Activated CD8-positive, alpha-beta T cell treated with anti-CD3 and anti-CD28 coated beads for 36 hours (primary cell): ENCODE results near the gene GPR137. TPM values are rescaled to one million over a fixed set of nuclear protein-coding genes. Genes with fewer than 3 reads are reported as not detected.

Experiments used
- ATAC-seq: fragments of 200-7000 bp; cut with Tn5 transposase; one replicate; pipeline ENCODE4 v1.10.0; 2021; ENCODE audit warnings: mild to moderate bottlenecking, moderate library complexity
- CTCF ChIA-PET: fragments of 350-600 bp; sonication (Branson Sonifier 250); formaldehyde crosslinking; loops from one replicate; lab custom pipeline; 2021; ENCODE audit warnings: antibody characterized with exemption; lab: Charles Lee
- POLR2A ChIA-PET: fragments of 350-600 bp; sonication (Branson Sonifier 250); formaldehyde crosslinking; loops from one replicate; lab custom pipeline; 2021; ENCODE audit warnings: antibody characterized with exemption; lab: Charles Lee
- DNase-seq: peaks from one replicate; pipeline ENCODE4 v3.0.0-alpha.2; 2020
- H3K27ac Mint-ChIP-seq: one replicate; pipeline ENCODE4 v1.8.0; 2021; ENCODE audit warnings: mild to moderate bottlenecking, mixed read lengths
- H3K27me3 Mint-ChIP-seq: one replicate; pipeline ENCODE4 v1.8.0; 2021; ENCODE audit warnings: mixed read lengths
- H3K36me3 Mint-ChIP-seq: one replicate; pipeline ENCODE4 v1.8.0; 2021; ENCODE audit warnings: low read depth, mixed read lengths
- H3K4me1 Mint-ChIP-seq: one replicate; pipeline ENCODE4 v1.8.0; 2021; ENCODE audit warnings: low read depth, mixed read lengths
- H3K4me3 Mint-ChIP-seq: one replicate; pipeline ENCODE4 v1.8.0; 2021; ENCODE audit warnings: mild to moderate bottlenecking, moderate library complexity, mixed read lengths
- H3K9me3 Mint-ChIP-seq: one replicate; pipeline ENCODE4 v1.8.0; 2021; ENCODE audit warnings: mixed read lengths
- CTCF ChIP-seq: fragments of 200-600 bp; IDR thresholded peaks from one replicate; pipeline ENCODE4 v1.8.0; 2022; ENCODE audit warnings: antibody characterized with exemption, mild to moderate bottlenecking
- intact Hi-C: fragments of 100-400 bp; cut with micrococcal nuclease; formaldehyde crosslinking; loops from one replicate; pipeline ENCODE4 v1.10.0; 2022
- total RNA-seq, 2 experiments: library from RNA; stranded (reverse); gene quantifications; one replicate each; pipeline ENCODE4 v1.2.3, GENCODE V29; 2021

Gene GPR137
- total RNA-seq, 2 experiments from 2014 or later, result 23.7 to 28.5 TPM

GRCh38 chr11:64291262-64291751, 5.7 kb downstream of the GPR137 start, which contains the start of gene KCNK4:
Gene KCNK4, plus strand, starts transcription at chr11:64291302. Its CDS starts 1,717 bp downstream, at chr11:64293019.
- peak within 1 kb of the TSS; percentile 18 for H3K4me3 Mint-ChIP-seq
- no peaks in the 10 kb centered on the region for H3K9me3 Mint-ChIP-seq
- no peaks in the 10 kb centered on the region for H3K36me3 Mint-ChIP-seq
- peaks cover 10% of the 10 kb centered on the region for H3K4me1 Mint-ChIP-seq
- H3K27ac Mint-ChIP-seq, result no peak within 1 kb of the TSS
- peaks cover 41% of the 10 kb centered on the region for H3K27me3 Mint-ChIP-seq
- no peak for TF ChIP-seq CTCF
- POLR2A ChIA-PET, result interaction anchor here (1.6 kb wide), 2 partner anchors 26 to 40 kb away, joined by 5 read pairs; partner anchors contain the start of genes PRDX5 and TRMT112
- DNase-seq (no peak), ATAC-seq (no peak)
- CTCF ChIA-PET, result interaction anchor here (2.6 kb wide), 1 partner anchor 10 kb away, joined by 19 read pairs; the partner anchor contains the start of gene CATSPERZ
- intact Hi-C loops, result no loop called here

DNA sequence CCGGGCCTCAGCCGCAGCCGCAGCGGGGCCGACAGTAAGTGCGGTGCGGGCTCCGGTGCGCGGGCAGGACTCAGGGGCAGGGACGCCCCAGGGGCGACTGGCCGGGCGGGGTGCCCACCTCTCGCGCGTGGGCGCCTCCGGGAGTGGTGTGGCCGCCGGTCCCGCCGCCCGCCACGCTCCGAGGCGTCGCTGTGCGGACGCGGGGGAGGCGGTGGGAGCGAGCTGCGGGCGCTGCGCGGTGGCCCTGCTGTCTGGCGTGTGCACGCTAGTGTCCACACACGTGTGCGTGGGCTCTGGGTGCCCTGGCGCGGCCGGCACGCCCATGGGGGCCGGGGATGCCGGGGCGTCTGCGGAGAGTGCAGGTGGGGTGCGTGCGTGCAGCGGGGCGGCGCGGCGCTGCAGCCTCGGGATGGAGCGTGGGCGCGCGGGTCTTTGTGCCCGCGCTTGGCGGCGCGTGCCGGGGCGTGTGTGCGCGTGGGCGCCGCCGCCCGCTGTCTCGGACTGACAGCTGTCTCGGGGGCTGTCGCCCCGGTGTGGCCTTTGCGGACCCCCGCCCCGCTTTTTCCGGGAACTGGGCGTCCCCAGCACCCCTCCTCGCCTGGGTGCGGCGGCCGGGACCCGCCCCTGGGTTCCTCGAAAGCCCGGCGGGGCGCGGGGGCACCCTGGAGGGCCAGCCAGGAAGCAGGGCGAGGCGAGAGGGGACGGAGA, 6.3 kb downstream of the GPR137 start:
- ATAC-seq, result peak; percentile 58
- TF ChIP-seq CTCF, result no peak
- no peaks in the 10 kb centered on the region for H3K9me3 Mint-ChIP-seq
- no peaks in the 10 kb centered on the region for H3K36me3 Mint-ChIP-seq
- intact Hi-C loops, result no loop called here
- no peak for DNase-seq
- H3K27me3 Mint-ChIP-seq, result peaks cover 47% of the 10 kb centered on the region
- POLR2A ChIA-PET, result interaction anchor here (0.8 to 1.6 kb wide), 4 partner anchors 10 to 87 kb away, joined by 3 to 7 read pairs (median 5); partner anchors contain the start of genes PRDX5 and TRMT112
- H3K27ac Mint-ChIP-seq, result no peak overlapping the region
- CTCF ChIA-PET, result interaction anchor here (1.0 to 2.6 kb wide), 2 partner anchors 9 to 41 kb away, joined by 3 to 19 read pairs; partner anchors contain the start of gene CATSPERZ
- H3K4me3 Mint-ChIP-seq, result no peak overlapping the region
- peaks cover 4% of the 10 kb centered on the region for H3K4me1 Mint-ChIP-seq

DNA sequence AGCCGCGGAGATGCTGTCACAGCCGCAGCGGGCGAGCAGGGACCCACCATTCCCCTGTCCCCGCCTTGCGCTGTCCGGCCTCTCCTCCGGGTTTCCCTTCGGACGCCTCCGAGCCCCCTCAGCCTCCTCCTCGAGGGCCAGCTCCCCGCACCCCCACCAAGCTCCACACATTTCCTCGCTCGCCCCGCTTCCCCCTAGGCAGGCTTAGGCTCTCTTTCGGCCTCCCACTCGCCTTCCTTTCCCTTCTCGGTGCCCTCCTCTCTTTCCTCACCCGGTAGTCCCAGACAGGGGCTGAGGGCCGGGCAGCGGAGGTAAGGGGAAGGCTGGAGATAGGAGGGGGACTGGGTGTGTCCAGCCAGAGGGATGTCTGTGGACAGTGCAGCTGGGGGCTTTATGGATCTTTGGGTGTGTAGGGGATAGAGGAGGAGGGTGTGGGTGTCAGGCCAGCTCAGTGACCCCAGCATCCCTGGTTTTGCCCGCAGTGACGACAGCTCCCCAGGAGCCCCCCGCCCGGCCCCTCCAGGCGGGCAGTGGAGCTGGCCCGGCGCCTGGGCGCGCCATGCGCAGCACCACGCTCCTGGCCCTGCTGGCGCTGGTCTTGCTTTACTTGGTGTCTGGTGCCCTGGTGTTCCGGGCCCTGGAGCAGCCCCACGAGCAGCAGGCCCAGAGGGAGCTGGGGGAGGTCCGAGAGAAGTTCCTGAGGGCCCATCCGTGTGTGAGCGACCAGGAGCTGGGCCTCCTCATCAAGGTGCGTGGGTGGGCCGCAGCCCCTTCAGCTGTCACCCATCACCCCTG, 7.0 kb downstream of the GPR137 start:
- no peak overlapping the region for H3K27ac Mint-ChIP-seq
- ATAC-seq, result peak; percentile 6

DNA sequence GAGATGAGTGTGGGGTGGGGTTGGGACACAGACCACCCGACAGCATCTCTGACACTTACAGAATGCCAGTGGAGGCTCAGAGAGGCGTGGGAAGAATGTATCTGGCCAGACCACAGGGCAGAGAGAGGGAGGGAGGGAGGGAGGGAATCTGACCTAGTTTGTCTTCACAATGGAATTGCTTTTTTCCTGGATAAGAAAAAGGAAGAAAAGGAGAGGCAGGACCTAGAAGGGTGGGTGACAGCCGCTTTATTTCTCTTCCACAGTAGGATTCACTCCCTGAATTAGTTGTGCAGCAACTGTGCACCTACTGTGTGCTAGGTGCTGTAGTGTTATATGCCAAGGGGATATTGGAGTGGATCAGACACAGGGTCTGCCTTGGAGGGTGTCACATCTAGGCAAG, 9.1 kb downstream of the GPR137 start:
- H3K4me3 Mint-ChIP-seq, result no peak overlapping the region
- H3K27me3 Mint-ChIP-seq, result peaks cover 70% of the 10 kb centered on the region
- no peak for ATAC-seq
- TF ChIP-seq CTCF, result no peak
- ChIA-PET CTCF (interaction anchor here (0.7 to 1.5 kb wide), 2 partner anchors 10 to 448 kb away, joined by 3 to 6 read pairs; no protein-coding TSS in a partner anchor), POLR2A (interaction anchor here (0.7 kb wide), 1 partner anchor 425 kb away, joined by 3 read pairs; no protein-coding TSS in a partner anchor)
- no peak overlapping the region for H3K27ac Mint-ChIP-seq
- H3K9me3 Mint-ChIP-seq, result no peaks in the 10 kb centered on the region
- intact Hi-C loops, result no loop called here
- no peaks in the 10 kb centered on the region for H3K36me3 Mint-ChIP-seq
- no peak for DNase-seq
- peaks cover 5% of the 10 kb centered on the region for H3K4me1 Mint-ChIP-seq

More for the DNA sequence above, 7.0 kb downstream of the GPR137 start:
- Mint-ChIP-seq H3K4me1 (peaks cover 3% of the 10 kb centered on the region), H3K27me3 (peaks cover 54% of the 10 kb centered on the region), H3K36me3 (no peaks in the 10 kb centered on the region), H3K9me3 (no peaks in the 10 kb centered on the region), H3K4me3 (peak overlapping the region; percentile 24)
- TF ChIP-seq CTCF, result no peak
- DNase-seq, result no peak
- intact Hi-C loops, result no loop called here
- CTCF ChIA-PET, result interaction anchor here (0.8 to 1.1 kb wide), 3 partner anchors 9 to 42 kb away, joined by 3 to 4 read pairs (median 3); no protein-coding TSS in a partner anchor
- POLR2A ChIA-PET, result interaction anchor here (0.8 to 1.6 kb wide), 6 partner anchors 9 to 106 kb away, joined by 3 to 7 read pairs (median 4); partner anchors contain the start of genes PRDX5 and TRMT112
